Measurements from ENCODE around the gene DCDC1.

The DCDC1 gene

DNA sequence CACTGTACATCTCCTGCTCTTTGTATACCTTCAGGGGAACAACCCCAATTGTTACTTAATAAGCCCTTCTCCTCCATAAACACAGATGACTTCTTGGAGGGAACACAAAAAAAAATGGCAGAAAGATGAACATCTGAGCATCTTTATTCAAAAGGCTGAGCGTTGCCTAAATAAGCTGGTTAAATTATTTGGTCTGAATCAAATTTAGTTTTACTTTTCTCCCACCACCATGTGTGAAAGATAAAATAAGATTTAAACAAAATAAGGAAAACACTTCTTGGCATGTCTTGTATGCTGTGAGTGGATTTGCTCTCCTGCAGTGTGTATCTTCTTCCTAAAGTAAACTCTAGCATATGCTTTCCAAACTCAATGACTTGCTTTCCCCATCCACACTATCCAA lies 137.9 kb downstream of the DCDC1 start:
- no peak for DNase-seq

DNA sequence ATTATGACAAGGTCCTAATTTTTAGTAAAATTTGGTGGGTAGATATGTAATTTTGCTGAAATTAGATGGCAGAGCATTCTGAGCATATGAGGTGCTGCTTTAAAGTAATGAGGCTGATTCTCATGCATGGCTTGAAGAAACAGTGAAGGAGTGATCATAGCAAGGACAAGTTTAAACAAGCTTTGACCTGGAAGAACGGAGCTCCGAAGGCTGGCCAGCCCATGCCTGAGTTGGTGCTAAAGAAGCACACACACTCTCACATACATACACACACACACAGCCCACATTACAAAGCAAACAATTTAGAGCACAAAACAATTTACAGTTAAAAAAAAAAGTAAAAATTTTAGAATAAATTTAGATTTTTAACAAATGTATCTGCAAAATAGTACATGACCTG lies 150.7 kb downstream of the DCDC1 start:
- no peak for DNase-seq

DNA sequence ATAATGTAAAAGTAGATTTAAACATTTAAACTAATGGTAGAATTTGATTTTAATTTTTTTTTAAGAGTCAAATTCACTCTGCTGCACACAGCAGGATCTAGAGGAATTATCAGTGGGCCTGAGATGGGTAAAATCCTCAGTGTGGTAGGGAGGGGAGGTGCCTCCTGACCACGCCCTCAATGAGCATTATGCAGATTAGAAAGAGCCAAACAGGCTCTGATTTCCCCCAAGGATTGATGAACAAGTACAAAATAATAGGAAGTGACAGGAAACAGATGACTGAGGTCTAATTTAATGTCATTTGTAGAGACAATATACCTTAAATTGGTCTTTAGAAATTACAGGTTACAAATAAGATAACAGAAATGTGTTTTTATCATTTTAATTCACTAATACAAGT lies 155.2 kb downstream of the DCDC1 start:
- no peak for DNase-seq

DNA sequence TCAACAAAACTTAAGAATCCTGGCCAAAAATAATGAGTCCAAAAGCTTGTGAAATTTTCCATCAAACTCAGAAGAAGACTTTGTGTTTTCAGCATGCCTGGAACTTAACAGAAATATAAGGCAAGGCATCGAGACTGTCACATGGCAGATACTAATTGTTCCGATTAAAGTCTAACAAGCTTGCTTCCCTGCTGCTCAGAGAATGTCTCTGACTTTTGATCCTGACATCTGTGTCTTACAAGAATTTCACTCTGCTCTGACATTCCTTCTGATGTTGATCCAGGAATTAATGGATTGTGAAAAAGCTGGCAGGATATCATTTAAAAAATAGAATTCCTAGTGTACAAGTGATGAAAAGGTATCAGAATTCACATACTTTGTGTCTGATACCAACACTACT lies 170.2 kb downstream of the DCDC1 start:
- no peak for DNase-seq

DNA sequence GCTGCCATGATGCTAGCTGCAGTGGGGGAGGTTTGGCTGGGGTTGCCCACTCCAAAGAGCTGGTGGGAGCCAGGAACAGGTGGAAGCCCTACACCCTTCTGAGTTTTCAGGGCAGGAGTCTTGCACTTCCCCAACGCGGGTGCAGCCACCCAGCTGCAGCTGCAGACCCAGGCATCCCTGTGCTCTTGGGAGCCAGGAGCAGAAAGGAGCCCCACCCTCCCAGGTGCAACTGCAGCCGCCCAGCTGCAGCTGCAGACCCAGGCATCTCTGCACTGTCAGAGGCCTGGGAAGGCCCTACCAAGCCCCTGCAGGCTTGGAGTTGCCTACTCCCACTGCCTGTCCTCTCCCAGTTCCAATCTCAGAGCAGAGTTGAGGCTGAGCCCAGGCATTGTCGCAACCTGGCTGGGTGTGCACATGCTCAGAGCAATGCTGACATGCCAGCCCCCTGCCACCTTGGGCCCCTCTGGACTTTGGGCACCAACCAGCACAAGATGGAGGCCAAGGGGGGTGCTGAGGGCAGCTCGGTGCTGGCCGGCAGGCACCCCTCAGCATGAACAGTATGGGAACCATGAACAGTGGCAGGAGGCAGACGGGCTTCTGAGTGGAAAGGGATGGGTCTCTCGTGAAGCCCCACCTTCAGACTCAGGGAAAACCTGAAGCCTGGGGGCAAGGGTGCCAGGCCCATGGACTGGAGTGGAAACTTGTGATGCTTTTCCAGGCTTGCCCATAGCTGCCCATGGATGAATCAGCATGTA lies 195.4 kb downstream of the DCDC1 start:
- DNase-seq = no peak

DNA sequence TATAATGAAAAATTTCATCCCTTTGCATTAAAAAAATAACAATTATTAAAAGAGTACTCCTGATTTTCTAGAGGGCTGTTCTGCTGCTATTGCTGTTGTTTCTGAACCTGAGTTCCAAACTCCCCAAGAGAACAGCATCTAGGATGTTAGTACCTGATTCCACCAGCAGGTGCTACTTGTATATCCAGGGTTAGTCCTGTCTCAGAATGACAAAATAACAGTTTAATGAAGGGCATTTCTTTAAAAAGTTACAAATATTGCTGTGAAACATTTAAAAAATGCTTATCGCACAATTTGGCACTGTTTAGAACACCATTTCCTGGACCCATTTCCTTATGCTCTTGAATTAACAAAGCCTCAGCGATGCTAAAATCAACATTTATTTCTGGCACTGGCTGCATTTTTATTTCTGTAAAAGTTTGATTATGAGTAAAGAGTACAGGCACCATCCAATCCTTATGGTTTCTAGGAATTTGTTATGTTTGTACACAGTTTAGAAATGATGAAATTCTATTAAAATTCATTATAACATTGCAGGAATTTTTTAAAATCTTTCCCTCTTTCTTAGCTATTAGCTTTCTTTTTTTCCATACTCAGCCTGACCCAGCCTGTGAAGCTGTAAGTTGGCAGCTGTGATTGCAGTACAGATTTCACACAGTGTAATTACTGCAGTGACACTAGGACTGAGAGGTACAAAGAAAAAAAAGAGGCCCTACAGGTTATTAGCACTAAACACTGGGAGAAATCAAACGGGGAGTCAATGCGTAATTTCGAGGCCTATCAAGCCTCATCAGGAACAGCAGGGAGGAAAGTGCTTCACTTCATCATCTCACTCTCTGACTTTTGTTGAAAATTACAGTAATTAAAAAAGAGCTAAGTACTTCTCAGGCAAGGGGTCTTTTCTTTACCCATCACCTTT lies 208.8 kb downstream of the DCDC1 start:
- peak; percentile 35 for DNase-seq

DNA sequence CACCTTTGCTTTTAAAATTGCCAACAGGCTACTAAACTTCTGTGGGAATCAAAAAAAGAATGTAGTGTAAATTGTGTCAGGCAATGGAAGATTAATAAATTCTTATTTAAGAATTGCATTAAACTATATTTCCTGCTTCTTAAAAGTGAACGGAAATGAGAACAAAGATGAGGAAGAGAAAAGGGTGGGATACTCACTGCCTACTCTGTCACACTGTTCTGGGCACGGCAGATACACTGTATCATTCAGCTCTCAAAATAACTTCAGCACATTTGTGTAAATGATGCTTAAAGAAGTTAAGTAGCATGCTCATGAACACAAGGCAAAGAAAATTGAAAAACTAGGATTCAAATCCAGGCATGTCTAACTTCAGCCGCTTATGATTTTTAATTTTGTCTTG lies 218.7 kb downstream of the DCDC1 start:
- DNase-seq = no peak

DNA sequence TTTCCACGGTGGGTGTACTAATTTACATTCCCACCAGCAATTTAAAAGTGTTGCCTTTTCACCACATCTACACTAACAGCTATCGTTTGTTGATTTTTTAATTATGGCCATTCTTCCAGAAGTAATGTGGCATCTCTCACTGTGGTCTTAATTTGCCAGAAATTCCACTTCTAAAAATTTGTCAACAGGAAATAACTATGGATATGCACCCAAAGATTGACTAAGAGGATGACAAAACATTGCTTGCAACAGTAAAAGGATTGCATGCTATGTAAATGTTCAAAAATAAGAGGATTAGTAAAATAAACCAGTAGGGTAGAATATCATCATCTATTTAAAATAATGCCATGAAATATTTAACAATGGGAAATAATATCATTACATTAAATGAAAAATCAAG lies 219.5 kb downstream of the DCDC1 start:
- no peak for DNase-seq

DNA sequence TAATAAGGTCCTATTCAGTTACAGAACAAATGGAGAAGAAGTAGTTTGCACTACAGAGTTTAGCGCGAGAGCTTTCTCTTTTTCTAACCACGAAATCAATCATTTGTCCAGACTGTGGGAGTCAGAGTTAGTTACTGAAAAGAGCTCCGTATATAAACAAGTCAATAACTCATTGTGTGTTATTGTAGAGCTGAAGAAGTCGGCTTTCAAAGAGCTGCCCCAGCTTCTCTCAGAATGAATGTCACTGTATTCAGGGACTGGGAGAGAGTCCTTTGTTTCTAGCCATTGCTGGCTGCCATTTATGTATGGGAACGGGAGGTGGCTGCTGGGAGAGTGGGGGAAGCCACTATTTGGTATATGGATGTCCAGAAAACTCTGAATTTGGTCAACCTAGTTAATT lies 227.8 kb downstream of the DCDC1 start:
- DNase-seq = no peak

DNA sequence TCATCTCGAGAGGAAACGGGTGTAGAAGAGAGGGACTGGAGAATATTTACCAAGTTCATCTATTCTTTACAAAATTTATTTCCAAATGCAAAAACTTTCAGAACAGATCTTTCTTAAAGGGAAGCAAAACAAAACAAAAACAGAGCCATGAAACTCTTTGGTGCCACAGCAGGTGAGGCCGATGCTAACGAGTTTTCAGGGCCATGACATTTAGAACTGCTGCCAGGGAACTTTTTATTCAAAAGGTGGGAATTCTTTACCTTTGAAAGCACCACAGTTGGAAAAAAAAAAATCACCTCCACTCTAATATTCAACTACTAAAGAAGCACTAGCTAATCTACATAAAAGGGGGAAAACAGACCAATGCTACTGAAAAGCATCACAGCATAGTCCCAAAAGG lies 230.1 kb downstream of the DCDC1 start:
- no peak for DNase-seq

DNA sequence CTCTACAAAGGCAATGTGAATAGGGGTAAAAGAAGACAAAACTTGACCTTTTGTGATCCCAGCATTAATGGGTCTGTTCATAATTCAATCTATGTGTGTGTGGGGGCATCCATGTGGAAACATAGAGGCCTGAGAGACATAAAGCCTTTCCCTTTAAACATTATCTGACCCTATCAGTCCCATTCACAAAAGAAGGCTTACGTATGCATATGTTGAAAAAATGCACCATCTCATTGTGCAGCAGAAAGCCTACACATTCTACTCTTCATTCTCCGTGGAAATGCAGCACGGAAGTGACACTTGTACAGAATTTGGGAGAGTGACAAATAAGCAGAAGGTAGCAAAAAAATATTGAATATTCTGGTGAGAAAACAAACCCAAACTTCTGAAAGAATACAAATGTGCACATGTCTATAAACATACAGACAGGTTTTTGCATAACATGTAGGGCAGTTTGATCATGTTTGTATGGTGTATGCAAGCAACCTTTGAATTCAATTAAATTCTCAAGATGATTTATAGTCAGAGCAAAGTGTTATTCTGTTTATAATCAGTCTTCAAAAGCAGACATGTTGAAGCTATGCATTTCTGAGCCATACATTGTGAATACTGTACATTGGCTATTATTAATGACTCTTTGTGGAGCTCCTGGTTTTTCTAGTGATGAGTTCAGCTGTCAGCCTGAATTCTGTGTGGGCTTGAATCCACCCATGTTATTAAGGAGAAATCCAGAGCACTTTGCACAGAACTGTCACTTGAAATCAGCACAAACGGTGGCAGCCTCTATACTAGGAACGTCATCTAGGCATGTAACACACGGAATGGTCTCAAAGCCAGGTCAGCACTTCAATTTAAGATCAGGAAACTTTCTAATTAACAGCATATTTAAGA lies 236.8 kb downstream of the DCDC1 start:
- no peak for DNase-seq

DNA sequence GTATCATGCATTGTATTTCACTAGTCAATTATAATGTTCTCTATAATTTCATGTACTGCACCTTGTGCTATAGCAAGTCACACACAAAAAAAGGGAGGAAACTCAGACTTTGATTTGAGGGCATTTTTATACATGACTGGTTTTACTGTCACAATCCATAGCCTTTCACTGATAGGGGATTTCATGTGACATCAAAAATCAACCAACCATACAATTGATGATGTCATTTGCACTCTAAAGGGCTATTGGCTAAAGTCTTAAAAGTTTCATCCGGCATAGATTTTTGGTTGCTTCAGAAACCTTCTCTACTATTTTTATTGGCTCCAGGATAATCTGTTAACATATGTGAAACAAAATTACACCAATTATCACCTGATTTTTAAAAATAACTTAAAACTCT lies 237.8 kb downstream of the DCDC1 start:
- no peak for DNase-seq

DNA sequence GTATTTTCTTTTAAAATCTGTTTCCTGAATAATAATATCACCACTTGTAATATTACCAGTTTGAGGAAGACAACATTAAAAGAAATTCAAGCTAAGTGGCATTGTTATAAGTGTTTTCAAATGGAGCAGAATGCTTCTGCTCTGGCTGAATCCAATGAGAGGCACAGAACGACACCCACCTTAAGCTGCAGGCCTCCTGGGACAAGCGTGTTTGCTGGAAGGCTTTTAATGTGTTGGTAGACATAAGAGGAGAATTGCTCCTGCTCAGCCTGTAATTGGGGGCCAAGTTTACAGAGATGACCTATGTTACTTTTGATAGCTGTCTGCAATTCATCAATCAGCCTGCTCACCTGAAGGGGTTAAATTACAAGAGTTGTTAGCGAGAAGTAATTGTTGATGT lies 242.2 kb downstream of the DCDC1 start:
- no peak for DNase-seq

DNA sequence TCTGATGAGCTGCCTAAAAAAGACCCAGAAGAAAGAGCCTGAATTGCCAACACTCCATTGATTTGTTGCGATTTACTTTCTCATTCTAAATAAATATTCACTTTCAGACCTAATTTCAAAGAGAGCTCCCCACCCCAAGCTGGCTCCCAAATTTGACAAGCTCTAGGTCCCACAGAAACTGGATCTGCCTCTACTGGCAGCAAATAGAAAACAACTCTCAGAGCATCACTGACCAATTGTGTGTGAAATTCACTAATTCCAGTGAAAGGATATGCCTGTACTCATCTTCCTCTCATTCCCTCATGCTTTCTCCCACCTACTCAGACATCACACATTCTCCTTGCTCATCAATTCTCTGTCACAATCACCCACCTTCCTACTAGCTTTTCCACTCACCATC lies 249.1 kb downstream of the DCDC1 start:
- DNase-seq = no peak

DNA sequence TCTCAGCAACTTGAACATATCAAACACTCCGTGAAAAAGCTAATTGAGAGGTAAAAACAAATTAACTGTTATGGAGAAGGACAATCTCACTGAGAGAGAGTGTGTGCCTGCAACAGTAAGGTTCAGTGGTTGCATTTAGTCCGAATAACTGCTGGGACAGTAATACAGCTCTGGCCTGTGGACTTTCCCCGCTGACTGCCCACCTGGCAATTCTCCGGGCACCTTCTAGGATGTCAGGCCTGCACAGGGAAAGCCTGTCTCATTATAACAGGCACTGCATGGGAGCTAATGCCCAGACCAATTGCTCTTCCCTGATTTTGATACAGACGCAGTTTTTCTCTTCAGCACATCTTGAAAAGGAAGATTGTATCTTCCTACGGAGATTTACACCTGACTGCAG lies 251.0 kb downstream of the DCDC1 start:
- no peak for DNase-seq

DNA sequence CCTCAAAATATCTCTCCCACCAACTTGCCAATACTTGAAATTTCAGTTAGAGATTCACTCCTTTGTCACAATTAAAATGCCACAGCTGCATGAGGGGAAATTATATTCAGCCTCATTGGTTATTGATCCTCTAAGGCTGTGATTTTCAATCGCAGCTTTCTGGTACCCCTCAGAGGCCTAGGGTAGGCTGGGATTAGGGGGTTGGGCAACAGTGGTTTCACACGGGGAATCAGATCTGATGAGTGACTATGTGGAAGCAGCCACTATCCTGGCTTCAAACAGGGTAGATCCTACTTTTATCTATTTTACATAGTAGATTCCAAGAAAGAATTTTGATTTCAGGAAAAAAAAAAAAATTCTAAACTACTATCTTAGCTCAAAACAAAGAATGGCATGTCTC lies 252.5 kb downstream of the DCDC1 start:
- no peak for DNase-seq

DNA sequence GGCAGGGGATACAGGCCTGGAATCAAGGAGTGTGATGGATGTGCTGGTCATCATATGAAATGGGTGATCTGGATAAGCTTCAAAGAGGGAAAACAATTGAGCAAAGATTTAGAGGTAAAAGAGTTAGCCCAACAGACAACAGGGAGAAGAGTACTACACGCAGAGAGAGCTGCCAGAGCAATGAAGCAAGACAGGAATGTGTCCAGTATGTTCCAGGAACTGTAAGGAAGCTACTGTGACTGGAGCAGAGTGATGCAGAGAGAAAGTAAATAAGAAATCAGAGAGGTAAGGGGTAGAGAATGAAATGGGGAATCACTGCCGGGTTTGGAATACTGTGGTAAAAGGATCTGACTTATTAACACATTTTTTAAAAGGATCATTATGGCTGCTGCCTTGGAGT lies 255.1 kb downstream of the DCDC1 start:
- DNase-seq = no peak

DNA sequence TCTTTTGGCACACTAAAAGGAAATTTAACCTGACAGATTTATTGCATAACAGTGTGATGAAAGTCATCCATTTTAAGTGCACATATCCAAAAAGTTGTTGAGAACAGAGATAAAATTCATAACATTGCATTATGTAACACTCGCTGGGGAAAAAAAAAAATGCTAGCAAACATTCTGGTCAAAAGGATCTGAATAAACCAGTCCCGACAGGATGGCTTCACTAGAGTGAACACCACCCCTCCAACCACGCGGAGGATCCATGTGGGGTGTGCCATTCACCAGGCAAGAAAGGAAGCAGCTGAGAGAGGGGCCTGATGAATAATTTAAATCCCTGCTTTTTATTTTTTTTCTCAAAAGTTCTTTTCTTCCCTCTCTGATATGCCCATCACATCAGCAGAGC lies 258.7 kb downstream of the DCDC1 start:
- no peak for DNase-seq

DNA sequence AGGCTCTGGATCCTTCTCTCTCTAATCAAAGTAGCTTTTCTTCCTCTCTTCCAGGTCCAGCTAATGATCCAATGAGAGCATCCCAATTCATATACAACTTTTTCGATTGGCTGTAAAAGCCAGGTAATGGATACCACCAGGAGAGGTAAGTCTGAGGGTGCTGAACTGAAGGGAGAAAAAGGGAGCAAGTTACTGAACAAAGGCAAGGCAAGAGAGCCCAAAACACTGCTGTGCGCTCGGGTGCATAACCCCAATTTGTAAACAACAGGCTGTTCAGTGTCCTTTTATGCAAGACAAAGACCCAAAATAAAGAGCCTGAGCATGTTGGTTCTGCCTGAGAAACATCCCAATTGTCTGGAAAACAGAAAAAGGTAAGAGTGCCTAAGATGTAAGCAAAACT lies 260.1 kb downstream of the DCDC1 start:
- no peak for DNase-seq

DNA sequence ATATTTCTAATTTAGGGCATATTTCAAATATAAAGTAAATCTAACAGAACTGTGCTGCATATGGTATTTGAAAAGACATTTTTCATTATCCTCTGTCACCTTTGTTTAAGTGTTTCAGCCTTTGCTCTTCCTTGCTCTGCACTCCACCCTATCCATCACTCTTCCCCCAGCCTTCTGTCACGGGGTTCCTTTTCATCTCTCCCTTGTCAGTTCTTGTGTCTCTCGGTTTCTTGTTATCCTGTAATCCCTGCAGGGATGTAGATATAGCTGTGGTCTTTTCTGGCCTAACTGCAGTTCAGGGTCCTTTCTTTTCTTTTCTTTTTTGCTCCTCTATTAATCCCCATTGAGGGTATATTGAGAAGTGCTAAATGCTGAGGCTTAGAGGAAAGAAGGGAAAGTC lies 261.9 kb downstream of the DCDC1 start:
- DNase-seq = no peak

DNA sequence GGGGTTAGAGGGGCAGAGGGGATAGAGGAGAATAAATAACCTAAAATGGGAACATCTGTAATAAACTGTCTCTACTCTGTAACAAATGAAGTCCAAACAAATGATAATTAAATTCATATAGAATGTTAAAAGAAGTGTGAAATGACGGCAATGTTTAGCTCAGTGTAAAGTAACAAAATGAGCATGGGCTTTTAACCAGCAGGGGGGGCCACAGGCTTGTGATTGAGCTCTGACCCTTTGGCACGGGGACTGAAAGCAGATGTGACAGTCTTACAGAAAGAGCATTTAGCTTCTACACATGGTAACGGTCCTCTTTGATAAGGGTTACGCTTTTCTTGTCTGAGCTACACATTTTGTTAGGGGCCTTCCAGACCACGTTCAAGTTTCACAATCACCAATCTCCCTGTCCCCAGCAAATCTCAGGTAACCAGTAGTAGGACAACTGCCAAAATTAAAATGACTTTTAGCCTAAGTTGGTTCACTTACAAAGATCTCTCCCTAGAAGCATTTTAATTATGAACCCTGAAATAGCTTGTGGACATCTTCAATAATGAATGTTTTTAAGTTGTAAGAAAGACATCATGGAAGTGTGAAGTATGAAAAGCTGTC lies 262.5 kb downstream of the DCDC1 start:
- DNase-seq = peak; percentile 73

DNA sequence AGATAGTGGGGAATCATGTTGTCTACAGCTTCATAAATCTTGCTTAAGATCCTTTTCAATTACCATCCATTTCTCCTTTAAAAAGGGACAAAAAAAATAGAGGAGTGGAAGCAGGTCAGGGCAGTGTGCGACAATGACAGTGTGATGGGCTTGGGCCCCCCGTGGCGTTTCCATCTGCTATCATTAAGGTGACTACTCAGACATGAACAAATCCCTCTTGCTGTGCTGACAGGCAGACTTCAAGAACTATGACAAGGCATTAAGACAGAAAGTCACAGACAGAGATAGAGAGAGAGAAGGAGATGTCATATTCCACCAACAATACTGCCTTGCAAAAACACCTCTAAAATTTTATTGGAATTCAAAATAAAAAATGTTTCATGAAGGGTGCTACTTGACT lies 263.2 kb downstream of the DCDC1 start:
- no peak for DNase-seq

DNA sequence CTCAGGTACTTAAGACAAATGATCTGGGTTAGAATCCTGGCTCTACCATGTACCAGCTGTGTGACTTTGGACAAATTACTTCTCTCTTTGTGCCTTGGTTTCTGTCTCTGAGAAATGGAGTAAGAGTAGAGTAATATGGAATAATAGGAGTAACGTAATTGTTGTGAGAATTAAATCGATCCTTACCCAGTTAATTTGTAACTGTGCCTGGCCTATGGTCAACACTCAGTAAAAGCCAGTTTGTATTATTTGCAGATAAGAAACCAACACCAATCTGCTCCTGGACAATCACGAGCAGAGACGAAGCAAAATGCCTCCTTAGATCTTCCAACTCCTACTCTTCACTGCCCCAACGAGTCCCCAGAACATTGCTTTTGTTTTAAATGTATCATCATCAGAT lies 266.7 kb downstream of the DCDC1 start:
- no peak for DNase-seq

Measured in DMS53 (cell line).